ACHN (cell line): Measurements from ENCODE around the gene SLC16A3.
"Not testable (repeated sequence)": the region's sequence is repeated elsewhere in the genome, so short reads cannot be mapped to it uniquely, and the experiment has no call there.

Experiments
- DNase-seq: peaks from one replicate; pipeline ENCODE4 v3.0.0-alpha.2; 2015
- in situ Hi-C: cut with HindIII; loops from 2 replicates; pipeline ENCODE4 v1.10.0; 2017; ENCODE audit warnings: low sequenced_read_pairs, low pct_ligation_motif_present, low pct_unique_long_range_greater_than_20kb

Gene SLC16A3

DNA sequence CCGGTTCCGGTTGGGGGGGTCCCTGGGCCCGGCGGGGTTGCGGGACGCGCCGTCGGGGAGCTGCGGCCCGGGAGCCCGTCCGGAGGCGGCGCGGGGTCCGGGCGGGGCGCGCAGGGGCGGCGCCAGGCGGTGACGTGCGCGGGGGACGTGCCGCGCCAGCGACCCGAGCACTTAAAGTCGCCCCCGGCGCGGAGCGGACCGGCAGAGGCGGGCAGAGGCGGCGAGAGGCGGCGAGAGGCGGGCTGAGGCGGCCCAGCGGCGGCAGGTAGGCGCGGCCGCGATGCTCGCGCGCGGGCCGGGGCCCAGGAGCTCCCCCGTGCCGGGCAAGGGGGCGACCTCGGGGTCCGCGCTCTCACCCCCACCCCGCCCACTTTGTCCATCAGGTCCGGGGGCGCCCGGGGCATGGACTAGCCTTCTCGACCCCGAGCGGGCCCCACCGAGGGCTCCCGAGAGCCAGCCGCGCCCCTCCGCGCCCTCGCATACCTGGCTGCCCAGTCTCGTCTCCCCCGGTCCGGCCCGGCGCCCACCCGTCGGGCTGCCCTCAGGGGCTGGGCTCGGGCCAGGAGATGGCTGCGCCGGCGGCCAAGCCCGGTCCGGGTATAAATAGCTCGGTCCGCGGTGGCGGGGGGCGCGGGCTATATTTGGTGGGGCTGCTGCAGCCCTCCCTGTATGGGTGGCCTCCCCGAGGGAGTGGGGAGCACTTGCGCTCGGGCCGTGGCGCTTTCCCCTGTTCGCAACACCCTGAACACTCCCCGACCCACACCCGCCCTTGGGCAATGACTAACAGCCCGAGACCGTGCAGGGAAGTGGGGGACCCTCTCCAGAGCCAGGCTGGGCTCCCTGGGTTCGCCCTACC lies at the start of gene SLC16A3:
Gene SLC16A3, plus strand, starts transcription at position 201 of the 856 bp plus-strand sequence. CDS start 6,967 bp downstream, outside the sequence.
- peak; percentile 30 for DNase-seq
- in situ Hi-C loops = no loop called here

DNA sequence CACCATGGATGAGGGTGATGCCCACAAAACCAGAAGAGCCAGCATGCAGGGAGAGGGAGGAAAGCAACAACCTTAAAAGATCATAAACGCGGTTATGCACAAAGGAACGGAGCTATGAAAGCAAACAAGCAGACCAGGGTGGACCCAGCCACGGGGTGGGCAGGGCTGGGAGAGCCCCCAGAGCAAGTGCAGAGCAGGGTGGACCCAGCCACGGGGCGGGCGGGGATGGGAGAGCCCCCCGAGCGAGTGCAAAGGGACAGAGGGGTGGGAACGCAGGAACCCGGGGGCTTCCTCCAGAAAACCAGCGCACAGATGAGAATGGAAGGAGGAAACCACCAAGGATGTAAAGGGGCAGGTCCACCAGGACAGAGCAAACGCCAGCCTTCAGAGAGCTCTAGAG lies 49.4 kb upstream of the SLC16A3 start:
- in situ Hi-C loops = no loop called here
- no peak for DNase-seq

DNA sequence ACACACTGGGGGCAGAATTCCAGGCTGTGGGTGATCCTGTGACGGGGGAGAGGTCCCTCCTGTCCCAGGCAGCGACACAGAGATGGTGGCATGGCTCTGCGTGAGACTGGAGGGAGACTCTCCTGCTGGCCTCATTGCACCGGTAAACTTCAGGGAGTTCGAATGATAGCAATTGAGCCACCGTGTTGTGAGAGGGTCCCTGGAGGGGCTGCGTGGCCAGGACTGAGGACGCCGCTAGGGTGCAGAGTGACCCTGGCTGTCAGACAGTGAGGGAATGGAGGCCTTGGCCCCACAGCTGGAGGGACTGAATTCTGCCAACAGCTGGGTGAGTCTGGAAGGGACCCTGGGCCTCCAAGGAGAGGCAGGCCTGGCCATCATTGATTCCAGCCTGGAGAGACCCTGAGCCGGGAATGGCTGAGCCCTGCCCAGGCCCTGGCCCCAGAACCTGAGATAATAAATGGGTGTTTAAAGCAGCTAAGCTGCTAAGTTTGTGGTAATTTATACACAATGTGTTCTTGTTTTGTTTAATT lies 48.8 kb upstream of the SLC16A3 start:
- no peak for DNase-seq
- in situ Hi-C loops = no loop called here

DNA sequence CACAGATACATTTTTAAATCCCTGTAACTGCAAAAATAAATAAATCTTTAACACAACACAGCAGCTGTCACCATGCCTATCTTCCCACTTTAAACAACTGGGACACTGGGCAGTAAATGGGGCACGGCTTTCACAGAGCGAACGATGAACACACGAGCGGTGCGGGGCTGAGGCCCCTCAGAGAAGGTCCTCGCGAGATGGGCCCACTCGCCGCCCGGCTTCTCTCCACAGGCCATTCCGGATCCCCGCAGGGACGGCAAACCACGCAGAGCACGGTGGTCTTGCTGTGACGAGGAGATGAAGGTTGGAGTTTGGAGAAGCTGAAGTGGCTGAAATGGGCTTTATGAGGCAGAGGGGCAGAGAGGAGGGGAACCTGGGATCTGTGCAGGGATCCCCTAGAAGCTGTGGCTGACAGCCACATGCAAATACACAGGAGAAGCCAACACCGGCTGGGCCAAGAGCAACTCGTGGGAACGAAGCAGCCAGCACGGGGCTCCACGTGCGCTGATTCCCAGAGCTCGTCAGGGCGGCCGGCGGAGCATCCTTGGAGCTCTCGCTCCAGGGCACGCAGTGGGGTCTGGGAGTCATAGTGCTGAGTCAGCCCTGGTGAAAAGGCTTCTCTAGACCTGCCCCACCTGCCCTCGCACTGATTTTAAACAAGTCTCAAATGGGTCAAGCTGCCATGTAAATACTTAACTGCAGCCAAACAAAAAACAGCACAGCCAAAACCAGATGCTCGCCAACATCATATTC lies 47.9 kb upstream of the SLC16A3 start:
- in situ Hi-C loops = no loop called here
- DNase-seq = no peak

DNA sequence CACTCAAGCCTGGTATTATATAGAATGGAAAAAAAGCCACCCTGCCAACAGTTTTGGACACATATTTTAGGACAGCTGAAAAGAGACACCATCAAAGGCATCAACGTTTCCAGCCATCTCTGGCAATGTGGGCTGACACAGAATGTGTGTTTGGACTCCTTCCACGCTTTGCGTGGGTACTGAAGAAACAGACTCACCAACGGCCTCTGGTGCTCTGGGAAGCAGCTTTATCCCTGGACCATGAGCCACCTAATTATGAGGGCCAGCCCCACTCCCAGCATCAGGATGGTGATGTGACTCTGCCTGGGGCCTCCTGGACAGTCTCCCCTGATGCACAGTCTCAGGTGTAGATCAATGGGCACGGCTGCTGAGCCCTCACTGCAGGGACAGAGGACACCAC lies 44.1 kb upstream of the SLC16A3 start:
- in situ Hi-C loops = no loop called here
- no peak for DNase-seq

DNA sequence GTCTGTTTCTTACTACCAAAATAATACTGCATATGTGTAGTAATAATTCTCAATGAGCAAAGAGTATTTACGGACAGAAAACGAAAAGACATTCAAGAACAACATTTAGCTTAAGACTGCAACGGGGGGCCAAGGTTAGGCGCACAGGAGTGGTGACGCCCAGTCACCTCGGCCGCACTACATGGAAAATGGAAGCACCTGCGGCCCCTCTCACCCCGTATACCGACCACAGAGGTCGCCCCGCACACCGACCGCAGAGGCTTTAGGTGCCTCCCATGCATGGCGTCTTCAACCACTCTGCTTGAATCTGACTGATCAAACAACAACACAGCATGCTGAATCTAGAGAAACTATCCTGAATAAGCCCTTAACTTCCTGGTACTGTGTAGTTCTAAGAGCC lies 42.6 kb upstream of the SLC16A3 start:
- in situ Hi-C loops = no loop called here
- no peak for DNase-seq

DNA sequence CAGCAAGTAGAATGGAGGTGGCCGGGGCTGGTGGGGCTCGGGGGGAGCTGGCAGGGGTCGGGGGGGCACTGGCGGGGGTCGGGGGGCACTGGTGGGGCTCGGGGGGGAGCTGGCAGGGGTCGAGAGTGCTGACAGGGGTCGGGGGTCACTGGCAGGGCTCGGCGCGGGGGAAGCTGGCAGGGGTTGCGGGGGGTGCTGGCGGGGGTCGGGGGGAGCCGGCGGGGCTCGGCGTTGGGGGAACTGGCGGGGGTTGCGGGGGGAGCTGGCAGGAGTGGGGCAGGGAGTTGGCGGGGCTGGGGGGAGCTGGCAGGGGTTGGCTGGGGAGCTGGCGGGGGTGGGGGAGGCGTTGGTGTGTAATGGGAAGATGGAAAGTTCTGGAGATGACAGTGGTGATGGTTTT lies 41.3 kb upstream of the SLC16A3 start:
- DNase-seq = no peak
- in situ Hi-C loops = no loop called here

DNA sequence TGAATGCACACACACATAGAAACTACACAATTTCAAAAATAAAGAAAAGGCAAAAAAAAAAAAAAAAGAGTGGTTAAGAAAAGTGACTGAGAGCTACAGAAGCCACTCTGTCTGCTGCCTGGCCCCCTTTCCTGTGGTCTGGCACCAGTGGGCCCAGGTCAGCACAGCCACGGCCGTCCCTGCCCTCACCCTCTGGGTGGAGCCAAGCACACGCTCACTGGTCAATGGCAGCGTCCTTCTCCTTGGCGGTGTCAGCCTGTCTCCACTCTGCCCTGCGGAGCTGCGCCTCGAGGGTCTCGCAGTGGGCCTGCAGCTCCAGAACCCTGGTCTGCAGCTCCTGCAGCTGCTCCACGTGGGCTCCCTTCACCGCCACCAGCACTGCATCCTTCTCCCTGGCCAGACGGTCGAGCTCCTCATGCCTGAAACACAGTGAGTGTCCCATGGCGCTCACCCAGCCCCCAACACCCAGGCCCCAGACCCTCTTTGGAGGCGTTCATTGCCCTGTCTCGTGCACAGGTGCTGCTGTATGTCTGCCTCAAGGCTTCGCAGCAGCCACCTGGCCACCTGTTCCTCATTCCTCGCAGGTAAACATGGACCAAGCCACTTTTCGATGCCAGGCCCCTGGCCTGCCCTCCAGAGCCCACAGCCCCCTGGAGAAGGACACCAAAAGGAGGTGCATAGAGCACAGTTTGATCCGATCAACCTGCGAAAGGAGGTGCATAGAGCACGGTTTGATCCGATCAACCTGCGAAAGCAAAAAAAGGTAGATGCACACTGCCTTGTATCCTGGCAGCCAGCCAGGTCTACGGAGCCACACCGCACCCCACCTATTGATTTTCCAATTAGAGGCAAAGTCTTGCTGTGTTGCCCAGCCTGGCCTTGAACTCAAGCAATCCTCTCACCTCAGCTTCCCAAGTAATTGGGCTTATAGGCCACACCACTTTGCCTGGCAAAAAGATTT lies 40.6 kb upstream of the SLC16A3 start:
- in situ Hi-C loops = no loop called here
- no peak for DNase-seq

DNA sequence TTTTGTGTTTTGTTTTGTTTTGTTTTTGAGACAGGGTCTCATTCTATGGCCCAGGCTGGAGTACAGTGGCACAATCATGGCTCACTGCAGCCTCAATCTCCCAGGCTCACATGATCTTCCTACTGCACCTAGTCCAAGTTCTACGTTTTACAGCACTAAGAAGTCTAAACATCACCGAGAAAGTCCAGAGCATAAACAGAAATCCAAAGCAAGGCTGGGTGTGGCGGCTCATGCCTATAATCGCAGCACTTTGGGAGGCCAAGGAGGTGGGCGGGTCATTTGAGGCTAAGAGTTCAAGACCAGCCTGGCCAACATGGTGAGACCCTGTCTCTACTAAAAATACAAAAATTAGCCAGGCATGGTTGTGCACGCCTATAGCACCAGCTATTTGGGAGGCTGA lies 35.8 kb upstream of the SLC16A3 start:
- in situ Hi-C loops, DNase-seq: not testable (repeated sequence)

DNA sequence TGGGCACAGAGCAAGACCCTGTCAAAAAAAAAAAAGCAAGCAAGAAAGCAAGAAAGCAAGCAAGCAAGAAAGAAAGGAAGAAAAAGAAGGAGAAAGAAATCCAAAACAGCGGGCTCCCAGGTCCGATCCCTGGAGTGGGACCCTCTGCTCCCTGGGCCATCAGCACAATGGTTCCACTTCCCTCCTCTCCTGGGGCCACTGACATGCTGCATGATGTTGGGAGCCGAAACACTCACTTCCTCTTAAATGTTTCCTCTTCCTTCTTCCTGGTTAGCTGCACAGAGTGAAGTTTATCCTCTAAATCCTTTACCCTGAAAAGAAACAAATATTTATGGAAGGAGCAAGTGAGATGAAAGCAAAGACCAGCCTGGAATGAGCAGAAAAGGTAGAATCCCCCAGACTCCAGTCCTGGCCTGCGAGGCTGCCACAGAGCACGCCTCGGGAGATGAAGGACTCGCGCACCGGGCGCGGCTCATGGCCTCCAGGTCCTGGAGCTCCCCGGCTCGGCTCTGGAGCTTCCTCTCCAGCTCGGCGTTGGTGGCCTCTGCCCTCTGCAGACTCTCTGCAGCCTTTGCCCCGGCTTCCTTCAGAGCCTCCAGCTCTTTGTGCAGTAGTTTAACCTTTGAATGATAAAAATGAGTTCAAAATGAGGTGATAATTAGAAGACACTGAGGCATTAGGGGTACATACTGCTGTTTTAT lies 35.2 kb upstream of the SLC16A3 start:
- in situ Hi-C loops = no loop called here
- no peak for DNase-seq

DNA sequence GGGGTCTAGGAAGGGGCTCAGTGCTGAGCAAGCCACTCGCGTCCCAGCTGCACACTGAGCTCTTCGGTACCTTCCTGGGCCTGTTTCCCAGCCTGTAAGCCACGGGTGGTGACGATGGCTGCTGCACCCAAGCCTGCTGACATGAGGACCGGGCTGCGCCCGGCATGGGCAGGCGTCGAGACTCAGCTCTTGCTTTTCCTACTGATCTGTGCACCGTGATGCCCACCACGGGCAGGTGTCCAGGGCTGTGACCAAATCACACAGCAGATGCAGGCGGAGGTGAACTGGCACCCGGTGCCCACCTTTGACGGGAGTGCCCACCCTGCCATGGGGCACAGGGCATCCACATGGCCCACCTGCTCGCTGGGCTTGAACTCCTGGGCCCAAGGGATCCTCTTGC lies 34.1 kb upstream of the SLC16A3 start:
- in situ Hi-C loops = no loop called here
- DNase-seq = no peak

DNA sequence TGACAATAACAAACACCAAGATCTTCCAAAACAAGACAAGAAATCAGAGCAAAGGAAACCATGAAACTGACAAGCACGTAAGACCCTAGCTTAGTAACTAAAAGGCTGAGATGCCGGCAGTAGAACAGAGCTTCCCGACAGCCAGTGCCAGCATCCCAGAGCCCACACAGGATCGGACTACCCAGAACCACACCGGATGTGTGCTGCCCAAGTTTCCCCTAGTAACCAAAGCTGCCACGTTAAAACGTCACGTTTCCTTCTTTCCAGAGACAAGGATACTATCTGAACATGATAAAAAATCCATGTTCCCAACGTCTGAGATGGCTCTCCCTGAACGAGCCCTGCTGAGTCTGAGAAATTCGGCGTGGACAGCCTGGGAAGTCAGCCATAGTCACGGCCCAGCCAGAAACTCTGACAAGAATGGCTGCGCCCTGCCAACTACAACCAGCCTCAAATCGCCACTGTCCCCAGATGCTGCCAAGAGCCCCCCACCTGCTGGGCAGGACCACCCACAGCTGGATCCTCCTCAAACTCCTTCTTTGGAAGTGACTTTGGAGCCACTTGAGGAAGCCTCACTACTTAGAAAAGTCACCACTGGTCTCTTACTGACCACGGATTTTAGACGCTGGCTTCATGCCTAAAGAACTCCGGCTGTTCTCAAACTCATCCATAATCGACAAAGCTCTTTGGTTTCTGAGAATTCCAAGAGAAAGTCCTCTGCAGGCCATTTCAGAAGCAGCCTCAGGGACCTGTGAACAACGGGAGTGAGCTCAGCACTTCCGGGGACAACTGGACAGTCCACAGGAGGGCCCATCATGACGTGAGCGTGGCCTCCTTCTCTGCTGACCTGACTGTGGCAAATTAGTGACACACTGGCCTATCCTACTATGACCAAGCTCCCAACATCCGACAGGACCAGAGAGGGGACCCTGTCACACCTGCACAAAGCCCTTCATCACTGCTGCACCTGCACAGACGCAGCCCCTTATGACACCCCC lies 32.9 kb upstream of the SLC16A3 start:
- in situ Hi-C loops = no loop called here
- DNase-seq = no peak

DNA sequence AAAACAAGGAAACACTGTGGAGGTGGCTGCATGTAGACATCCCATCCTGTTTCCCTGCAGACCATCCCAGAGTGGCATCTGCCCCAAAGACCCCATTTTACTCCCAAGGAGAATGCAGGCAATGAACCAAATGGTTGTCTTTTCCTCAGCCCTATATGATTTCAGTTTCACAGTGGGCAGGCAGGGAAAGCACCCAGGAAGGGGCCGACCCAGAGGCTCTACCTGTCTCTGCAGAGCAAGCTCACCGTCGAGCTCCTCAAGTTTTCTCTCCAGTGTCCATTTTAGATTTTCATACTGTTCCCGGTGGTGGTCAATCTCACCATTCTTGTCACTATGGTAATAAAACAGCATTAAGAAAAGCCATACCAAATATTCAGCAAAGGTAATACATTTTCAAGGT lies 30.8 kb upstream of the SLC16A3 start:
- in situ Hi-C loops = no loop called here
- no peak for DNase-seq

DNA sequence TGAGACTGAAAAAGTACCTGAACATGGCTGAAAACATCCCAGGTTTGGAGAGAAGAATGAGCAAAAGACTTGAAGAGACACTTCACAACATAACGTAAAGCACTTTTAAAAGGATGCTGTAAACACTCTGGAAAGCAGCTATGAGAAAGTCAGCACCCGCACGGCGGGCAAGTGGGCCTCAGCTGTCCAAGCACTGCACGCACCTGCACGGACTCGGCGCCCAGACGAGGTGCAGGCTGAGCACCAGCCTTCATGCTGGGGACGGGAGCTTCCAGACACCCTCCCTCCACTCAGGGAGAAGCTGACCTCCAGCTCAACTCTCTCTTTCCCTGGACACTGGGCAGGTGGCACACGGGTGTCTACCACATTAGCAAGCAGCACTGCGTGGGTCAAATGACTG lies 29.3 kb upstream of the SLC16A3 start:
- no peak for DNase-seq

DNA sequence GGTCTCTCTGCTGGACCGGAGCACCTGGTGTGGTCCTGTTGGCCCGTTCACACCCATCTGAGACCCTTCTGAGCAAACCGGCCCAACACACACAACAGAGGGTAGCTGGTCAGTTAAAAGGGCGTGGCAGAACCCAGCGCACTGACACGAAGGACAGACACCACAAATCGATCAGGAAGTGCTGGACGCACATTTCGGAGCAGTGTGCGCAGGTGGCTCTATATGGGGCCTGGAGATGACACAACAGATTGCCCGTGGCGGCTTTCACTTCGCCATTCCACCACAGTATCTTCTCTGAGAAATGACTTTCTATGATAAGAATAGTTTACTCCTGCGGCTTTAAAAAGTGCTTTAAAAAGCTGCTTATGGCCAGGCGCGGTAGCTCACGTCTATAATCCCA lies 28.7 kb upstream of the SLC16A3 start:
- in situ Hi-C loops = no loop called here
- DNase-seq = no peak

More for the DNA sequence above, 29.3 kb upstream of the SLC16A3 start:
- in situ Hi-C loops = no loop called here

DNA sequence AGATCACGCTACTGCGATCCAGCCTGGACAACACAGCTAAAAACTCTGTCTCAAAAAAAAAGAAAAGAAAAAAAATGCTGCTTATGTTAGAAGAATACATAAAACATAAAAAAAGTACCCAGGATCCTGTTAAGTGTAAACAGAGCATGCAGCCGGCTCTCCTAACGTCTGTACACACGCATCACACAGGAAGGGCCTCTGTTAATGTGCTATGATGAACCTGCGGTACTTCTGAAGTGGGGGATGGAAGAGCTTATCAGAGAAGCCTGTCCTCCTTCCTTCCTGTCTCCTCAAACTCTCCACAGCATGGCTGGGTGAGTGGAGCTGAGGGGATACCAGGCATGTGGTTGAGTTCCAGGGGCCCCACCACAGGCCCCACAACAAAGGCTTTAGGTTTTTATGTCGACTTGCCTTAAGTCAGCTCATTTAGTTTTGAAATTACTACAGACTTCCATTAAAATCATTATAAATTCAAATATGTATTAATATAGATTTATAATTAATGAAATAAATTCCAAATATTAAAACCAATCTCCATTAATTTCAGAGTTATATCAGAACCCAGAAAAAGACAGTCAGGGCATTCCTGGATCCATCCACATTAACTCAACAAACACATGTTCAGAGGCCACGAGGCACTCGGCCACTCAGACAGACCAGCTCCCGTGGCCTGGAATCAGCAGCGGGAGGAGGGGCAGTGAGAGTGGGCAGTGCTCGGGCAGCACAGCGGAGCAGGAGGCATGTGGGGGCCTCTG lies 27.9 kb upstream of the SLC16A3 start:
- in situ Hi-C loops = no loop called here
- no peak for DNase-seq
